Lower leg skin (tissue), 3 donors: Measurements from ENCODE around the gene VASN.

Experiments
- CTCF ChIP-seq, 3 donors: fragments of 450-650 bp; IDR thresholded peaks; one replicate each; pipeline ENCODE4 v1.5.1; 2016; ENCODE audit warnings: antibody characterized with exemption in 3 of 3, mild to moderate bottlenecking in 3 of 3, moderate library complexity in 2 of 3
- POLR2A ChIP-seq, 2 donors: fragments of 450-650 bp; IDR thresholded peaks; one replicate each; pipeline ENCODE4 v1.6.1; 2016 to 2017; ENCODE audit warnings: antibody characterized with exemption in 2 of 2, mild to moderate bottlenecking in 1 of 2, moderate library complexity in 1 of 2

GRCh38 chr16:4402439-4403132 is 30.9 kb downstream of the VASN start:
- TF ChIP-seq POLR2A (IDR thresholded peaks at IDR 0.05) (no peak), CTCF (IDR thresholded peaks at IDR 0.05) (peak in 1 of 3 donors; percentile 86)
